ENCODE results near the gene SYDE2.

The SYDE2 gene

DNA sequence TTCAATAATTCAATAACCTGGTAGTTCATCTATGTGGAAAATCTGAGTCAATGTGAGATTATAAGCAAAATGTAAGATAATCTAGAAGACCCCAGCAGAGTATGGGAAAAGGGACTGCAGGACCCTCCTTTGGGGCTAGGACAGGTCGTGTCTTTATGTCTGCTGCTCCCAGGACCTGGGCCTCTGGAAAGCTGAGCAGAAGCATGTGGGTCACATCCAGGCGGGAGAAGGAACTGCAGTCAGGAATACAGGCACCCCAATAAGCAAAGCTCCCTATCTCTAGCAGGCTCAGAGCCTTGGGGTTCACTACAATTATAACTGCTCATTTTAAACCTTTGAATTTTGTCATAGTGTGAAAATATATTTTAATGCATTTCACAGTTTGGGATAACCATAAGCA is 78.6 kb downstream of the SYDE2 start:
- DNase-seq (ENCODE audit: low read depth in 2 of 2) = no peak

- DNase-seq (ENCODE audit: low read depth in 2 of 2) = no peak
Measured at GRCh38 chr1:85121744-85122143, 79.1 kb downstream of the SYDE2 start.

GRCh38 chr1:85118751-85119150 is 82.1 kb downstream of the SYDE2 start:
- DNase-seq (ENCODE audit: low read depth in 2 of 2) = no peak

- no peak for DNase-seq (ENCODE audit: low read depth in 2 of 2)
Measured at GRCh38 chr1:85116856-85117255, 84.0 kb downstream of the SYDE2 start.

GRCh38 chr1:85115933-85116332 is 84.9 kb downstream of the SYDE2 start:
- no peak for DNase-seq (ENCODE audit: low read depth in 2 of 2)

DNA sequence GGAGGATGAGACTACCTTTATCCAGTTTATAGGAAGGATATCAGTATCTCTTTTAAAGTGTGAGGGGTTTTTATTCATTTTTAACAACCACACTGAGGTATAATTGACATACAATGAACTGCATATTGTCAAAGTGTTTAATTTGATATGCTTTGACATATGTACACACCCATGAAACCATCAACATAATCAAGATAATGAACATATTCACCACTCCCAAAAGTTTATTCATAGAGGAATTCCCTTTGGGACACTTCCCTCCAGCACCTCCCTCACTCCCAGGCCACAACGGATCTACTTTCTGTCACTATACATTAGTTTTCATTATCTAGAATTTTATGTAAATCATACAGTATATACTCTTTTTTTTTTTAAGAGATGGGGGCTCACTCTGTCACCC is 89.1 kb downstream of the SYDE2 start:
- no peak for DNase-seq (ENCODE audit: low read depth in 2 of 2)

DNA sequence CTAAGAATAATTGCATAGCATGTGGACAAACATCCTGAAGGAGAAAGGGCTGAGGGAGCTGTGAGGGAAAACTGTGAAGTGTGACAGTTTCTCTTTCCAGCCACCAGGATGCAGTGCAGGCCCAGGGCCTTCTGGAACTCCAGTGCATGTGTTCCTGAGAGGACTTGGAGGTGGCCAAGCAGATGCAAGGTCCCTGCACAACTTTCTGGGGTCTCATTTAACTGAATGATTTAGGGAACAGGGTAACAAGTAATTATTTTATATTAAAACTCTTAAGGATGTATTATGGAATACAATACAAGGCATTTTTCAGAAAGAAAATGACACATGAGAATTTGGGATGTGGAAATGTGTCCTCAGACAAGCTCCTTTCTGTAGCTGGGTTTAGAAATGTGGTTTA is 91.3 kb downstream of the SYDE2 start:
- DNase-seq (ENCODE audit: low read depth in 2 of 2) = no peak
